ENCODE measurements around the gene SEC22A. TPM values are rescaled to one million over a fixed set of nuclear protein-coding genes. Genes with fewer than 3 reads are reported as not detected.
A peak's percentile ranks its signal among the peaks of the same experiment; 100 is the strongest.

Gene SEC22A
- total RNA-seq, 3 donors from 2014 or later (not counting 1 experiment from before 2014, with no cell fraction given), result 16.4 to 21.2 (median 17.0) TPM

DNA sequence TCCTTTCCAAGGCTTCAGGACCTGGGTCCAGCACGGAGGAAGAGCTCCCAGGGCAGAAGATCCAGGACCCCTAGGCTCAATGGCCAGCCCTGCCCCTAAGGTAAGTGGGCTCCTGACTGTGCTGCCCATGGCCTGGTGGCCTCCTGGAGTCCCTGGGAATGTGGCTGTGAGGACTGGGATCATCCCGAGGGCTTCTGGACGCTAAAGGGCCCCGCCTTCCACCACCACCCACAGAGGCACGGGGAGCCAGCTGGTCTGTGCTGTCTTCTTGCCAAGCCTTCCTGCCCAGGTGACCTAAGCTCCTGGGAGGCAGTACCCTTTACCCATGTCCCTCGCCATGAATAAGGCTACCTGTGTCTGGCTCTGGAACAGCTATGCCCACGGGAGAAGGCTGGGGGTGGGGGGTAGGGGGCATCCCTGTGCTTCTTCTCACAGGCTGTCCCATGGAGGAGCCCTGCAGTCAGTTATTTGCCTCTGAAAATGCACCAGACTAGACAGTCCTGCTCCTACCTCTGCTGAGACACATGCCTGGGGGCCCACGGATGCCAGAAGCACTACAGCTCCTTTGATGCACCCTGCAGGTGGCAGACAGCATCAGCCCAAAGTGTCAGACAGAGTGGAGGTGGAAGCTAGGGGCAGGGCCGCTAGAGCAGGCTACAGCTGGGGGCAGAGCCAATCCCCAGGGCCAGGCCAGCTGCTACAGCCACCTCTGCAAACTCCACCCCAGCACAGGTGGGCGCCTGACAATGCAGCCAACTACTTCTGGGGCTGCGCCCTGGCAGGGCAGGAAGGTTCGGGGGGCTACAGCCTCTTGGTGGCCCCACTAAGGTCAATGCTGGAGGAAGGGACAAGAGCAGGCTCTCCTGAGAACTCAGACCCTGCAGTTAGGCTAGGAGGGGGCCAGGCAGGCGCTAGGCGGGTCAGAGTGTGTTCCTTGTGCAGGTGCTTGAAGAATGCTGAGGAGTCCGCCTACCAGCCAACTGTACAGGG lies 90.9 kb downstream of the SEC22A start:
- no peaks in the 10 kb centered on the region for H3K9me3 Mint-ChIP-seq
- Histone ChIP-seq H3K4me1 (ENCODE audit: control insufficient read depth, insufficient read depth, low read length) (no peaks in the 10 kb centered on the region), H3K9me3 (ENCODE audit: control insufficient read depth, insufficient read depth, low read length) (no peaks in the 10 kb centered on the region), H3K27ac (ENCODE audit: low read length) (no peak overlapping the region), H3K27me3 (ENCODE audit: control insufficient read depth, insufficient read depth, low read length) (no peaks in the 10 kb centered on the region), H3K4me3 (ENCODE audit: low read length) (no peak overlapping the region), H3K36me3 (ENCODE audit: control insufficient read depth, insufficient read depth, low read length) (no peaks in the 10 kb centered on the region)
- no peaks in the 10 kb centered on the region for H3K36me3 Mint-ChIP-seq
- no peak for ATAC-seq
- no peak for DNase-seq
- no peaks in the 10 kb centered on the region for H3K4me1 Mint-ChIP-seq
- H3K4me3 Mint-ChIP-seq, result no peak overlapping the region
- TF ChIP-seq CTCF (IDR thresholded peaks at IDR 0.05), result no peak
- H3K27ac Mint-ChIP-seq, result no peak overlapping the region
- WGBS (ENCODE audit: insufficient coverage), result 75% methylated on average over 15 of the region's 15 CpGs
- no peaks in the 10 kb centered on the region for H3K27me3 Mint-ChIP-seq (ENCODE audit: low read depth in 2 of 2)
- intact Hi-C loops (cut with micrococcal nuclease), result no loop called here

DNA sequence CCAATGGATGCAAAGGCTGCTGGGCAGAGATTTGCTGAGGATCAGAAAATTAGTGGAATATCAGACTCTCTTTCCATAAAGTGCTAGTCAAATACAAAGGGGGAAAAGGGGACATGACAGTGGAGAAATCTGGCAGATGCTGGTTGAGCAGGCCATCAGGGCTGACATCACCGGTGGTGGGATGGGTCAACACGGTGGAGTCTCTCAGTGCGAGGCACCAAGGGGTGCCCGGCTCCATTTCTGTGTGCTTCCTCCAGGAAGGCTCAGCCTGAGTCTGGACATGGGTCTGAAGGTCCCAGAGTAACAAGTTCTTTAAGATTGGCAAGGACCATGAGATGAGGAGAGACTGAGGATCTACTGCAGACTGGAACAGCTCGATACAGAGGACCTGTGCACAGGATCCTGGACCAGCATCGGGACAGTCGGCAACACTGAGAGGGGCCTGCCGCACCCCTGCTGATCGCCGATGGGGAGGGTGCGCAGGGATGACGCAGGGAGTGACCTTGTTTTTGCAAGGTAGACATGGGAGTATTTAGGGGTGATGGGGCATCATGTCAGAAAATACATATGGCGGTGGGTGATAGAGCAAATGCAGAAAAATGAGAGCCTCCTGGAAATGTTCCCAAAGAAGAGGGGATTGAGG lies 92.7 kb downstream of the SEC22A start:
- H3K27me3 Mint-ChIP-seq (ENCODE audit: low read depth in 2 of 2), result no peaks in the 10 kb centered on the region
- Histone ChIP-seq H3K4me3 (ENCODE audit: low read length) (no peak overlapping the region), H3K9me3 (ENCODE audit: control insufficient read depth, insufficient read depth, low read length) (no peaks in the 10 kb centered on the region), H3K27ac (ENCODE audit: low read length) (no peak overlapping the region), H3K4me1 (ENCODE audit: control insufficient read depth, insufficient read depth, low read length) (no peaks in the 10 kb centered on the region), H3K36me3 (ENCODE audit: control insufficient read depth, insufficient read depth, low read length) (no peaks in the 10 kb centered on the region), H3K27me3 (ENCODE audit: control insufficient read depth, insufficient read depth, low read length) (no peaks in the 10 kb centered on the region)
- no peak for TF ChIP-seq CTCF (IDR thresholded peaks at IDR 0.05)
- H3K27ac Mint-ChIP-seq, result no peak overlapping the region
- H3K4me1 Mint-ChIP-seq, result no peaks in the 10 kb centered on the region
- no peak overlapping the region for H3K4me3 Mint-ChIP-seq
- no peaks in the 10 kb centered on the region for H3K9me3 Mint-ChIP-seq
- intact Hi-C loops (cut with micrococcal nuclease), result no loop called here
- DNase-seq (no peak), ATAC-seq (no peak)
- no peaks in the 10 kb centered on the region for H3K36me3 Mint-ChIP-seq
- WGBS (ENCODE audit: insufficient coverage), result 93% methylated on average over 13 of the region's 13 CpGs

- ATAC-seq (peak in 1 of 3 donors; percentile 17), DNase-seq (no peak)
- Histone ChIP-seq H3K27me3 (ENCODE audit: control insufficient read depth, insufficient read depth, low read length) (no peaks in the 10 kb centered on the region), H3K4me1 (ENCODE audit: control insufficient read depth, insufficient read depth, low read length) (no peaks in the 10 kb centered on the region), H3K9me3 (ENCODE audit: control insufficient read depth, insufficient read depth, low read length) (no peaks in the 10 kb centered on the region), H3K4me3 (ENCODE audit: low read length) (no peak overlapping the region), H3K36me3 (ENCODE audit: control insufficient read depth, insufficient read depth, low read length) (no peaks in the 10 kb centered on the region), H3K27ac (ENCODE audit: low read length) (no peak overlapping the region)
- intact Hi-C loops (cut with micrococcal nuclease), result no loop called here
- H3K27ac Mint-ChIP-seq, result no peak overlapping the region
- no peaks in the 10 kb centered on the region for H3K36me3 Mint-ChIP-seq
- H3K9me3 Mint-ChIP-seq, result no peaks in the 10 kb centered on the region
- 81% methylated on average over 6 of the region's 7 CpGs for WGBS (ENCODE audit: insufficient coverage)
- no peak for TF ChIP-seq CTCF (IDR thresholded peaks at IDR 0.05)
- H3K27me3 Mint-ChIP-seq (ENCODE audit: low read depth in 2 of 2), result no peaks in the 10 kb centered on the region
- no peak overlapping the region for H3K4me3 Mint-ChIP-seq
- no peaks in the 10 kb centered on the region for H3K4me1 Mint-ChIP-seq
Observed at GRCh38 chr3:123295171-123295900, 93.6 kb downstream of the SEC22A start.
